Prostate gland (tissue), 2 donors: ENCODE data around the gene TBC1D9B. TPM values are rescaled to one million over a fixed set of nuclear protein-coding genes. Genes with fewer than 3 reads are reported as not detected.

ENCODE experiments used
- DNase-seq: peaks from one replicate; pipeline ENCODE4 v3.0.0-alpha.2; 2019; ENCODE audit warnings: low spot score
- H3K27ac ChIP-seq, 2 donors: fragments of 200-600 bp; sonication (generic); 2 replicates each; pipeline ENCODE4 v1.5.1; 2017 to 2019
- H3K27me3 ChIP-seq: fragments of 200-600 bp; sonication (generic); replicated peaks from 2 replicates; pipeline ENCODE4 v1.5.1; 2019; ENCODE audit not compliant: insufficient read depth
- H3K36me3 ChIP-seq, 2 donors: fragments of 200-600 bp; sonication (generic); 1 replicate in 1 of 2; 2 replicates in 1 of 2; pipeline versions ENCODE4 v1.5.1 to v1.8.1; 2017 to 2019
- H3K4me1 ChIP-seq: fragments of 200-600 bp; sonication (generic); replicated peaks from 2 replicates; pipeline ENCODE4 v1.5.1; 2019
- H3K4me3 ChIP-seq, 2 donors: fragments of 200-600 bp; sonication (generic); 2 replicates each; pipeline ENCODE4 v1.5.1; 2017 to 2019
- H3K9me3 ChIP-seq: fragments of 200-600 bp; sonication (generic); 2 replicates; pipeline ENCODE4 v1.5.1; 2017
- POLR2A ChIP-seq: fragments of 450-650 bp; IDR thresholded peaks from one replicate; pipeline ENCODE4 v1.6.1; 2016; ENCODE audit warnings: antibody characterized with exemption, mild to moderate bottlenecking
- POLR2AphosphoS5 ChIP-seq: sonication (generic); formaldehyde crosslinking; IDR thresholded peaks from one replicate; pipeline ENCODE4 v1.6.1; 2017; ENCODE audit warnings: antibody characterized with exemption
- WGBS: methylation state at CpG from one replicate; pipeline ENCODE4 v1.1.5; 2018; 5-methylcytosine and 5-hydroxymethylcytosine counted together
- intact Hi-C: fragments of 100-400 bp; cut with DNase I; formaldehyde crosslinking; loops from one replicate; pipeline ENCODE4 v1.14.2; 2022
- total RNA-seq, 2 donors: library from RNA; depleted of rRNA; stranded (reverse); fragments of >200 nt; gene quantifications; one replicate each; pipeline ENCODE4 v1.1.0, GENCODE V29; 2016
- TF ChIP-seq, protein P1 (sequence below), 4 experiments: fragments of 200-600 bp in 2 of 4; fragments of 450-650 bp in 2 of 4; sonication (generic) in 2 of 4; IDR thresholded peaks; 1 replicate in 3 of 4; 2 replicates in 1 of 4; pipeline ENCODE4 v1.5.1; 2016 to 2019; ENCODE audit warnings: antibody characterized with exemption in 4 of 4, mild to moderate bottlenecking in 2 of 4, moderate library complexity in 2 of 4

Gene TBC1D9B
- total RNA-seq, 2 donors from 2014 or later = 64.1 to 163 TPM

DNA sequence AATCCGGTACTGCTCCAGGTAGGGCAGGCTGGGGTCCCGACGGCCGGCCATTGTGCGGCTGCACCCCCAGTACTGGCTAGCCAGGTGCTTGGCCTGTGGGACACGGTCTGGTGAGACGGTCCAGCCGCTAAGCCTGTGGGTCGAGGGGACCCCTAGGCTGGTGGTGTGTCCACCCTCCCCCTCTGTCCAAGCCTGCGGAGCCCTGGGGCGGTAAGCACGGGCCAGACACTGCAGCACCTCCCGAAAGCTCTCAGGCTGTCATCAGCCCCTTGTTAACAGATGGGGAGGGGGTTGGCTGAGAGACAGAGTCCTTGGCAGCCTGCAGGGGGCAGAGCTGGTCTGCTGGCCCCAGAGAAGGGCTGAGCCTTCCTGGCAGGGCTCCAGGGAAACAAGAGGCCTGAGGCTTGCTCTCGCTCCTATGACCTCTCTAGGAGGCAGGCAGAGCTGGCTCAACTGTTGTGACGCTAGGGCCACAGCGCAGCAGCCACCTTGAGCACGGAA is 37.2 kb downstream of the TBC1D9B start:
- TF ChIP-seq POLR2AphosphoS5 = no peak
- TF ChIP-seq, protein P1, sequence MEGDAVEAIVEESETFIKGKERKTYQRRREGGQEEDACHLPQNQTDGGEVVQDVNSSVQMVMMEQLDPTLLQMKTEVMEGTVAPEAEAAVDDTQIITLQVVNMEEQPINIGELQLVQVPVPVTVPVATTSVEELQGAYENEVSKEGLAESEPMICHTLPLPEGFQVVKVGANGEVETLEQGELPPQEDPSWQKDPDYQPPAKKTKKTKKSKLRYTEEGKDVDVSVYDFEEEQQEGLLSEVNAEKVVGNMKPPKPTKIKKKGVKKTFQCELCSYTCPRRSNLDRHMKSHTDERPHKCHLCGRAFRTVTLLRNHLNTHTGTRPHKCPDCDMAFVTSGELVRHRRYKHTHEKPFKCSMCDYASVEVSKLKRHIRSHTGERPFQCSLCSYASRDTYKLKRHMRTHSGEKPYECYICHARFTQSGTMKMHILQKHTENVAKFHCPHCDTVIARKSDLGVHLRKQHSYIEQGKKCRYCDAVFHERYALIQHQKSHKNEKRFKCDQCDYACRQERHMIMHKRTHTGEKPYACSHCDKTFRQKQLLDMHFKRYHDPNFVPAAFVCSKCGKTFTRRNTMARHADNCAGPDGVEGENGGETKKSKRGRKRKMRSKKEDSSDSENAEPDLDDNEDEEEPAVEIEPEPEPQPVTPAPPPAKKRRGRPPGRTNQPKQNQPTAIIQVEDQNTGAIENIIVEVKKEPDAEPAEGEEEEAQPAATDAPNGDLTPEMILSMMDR (IDR thresholded peaks at IDR 0.05) = peak in 1 of 4 experiments; percentile 50
- TF ChIP-seq POLR2A = no peak
- H3K4me3 ChIP-seq = no peak overlapping the region
- WGBS = 80% methylated on average over 17 of the region's 17 CpGs
- peaks cover 12 to 17% of the 10 kb centered on the region in 2 donors for H3K36me3 ChIP-seq
- no peaks in the 10 kb centered on the region for H3K9me3 ChIP-seq
- H3K27me3 ChIP-seq = no peaks in the 10 kb centered on the region
- intact Hi-C loops = no loop called here
- no peak for DNase-seq
- no peak overlapping the region for H3K27ac ChIP-seq
- H3K4me1 ChIP-seq = no peaks in the 10 kb centered on the region

DNA sequence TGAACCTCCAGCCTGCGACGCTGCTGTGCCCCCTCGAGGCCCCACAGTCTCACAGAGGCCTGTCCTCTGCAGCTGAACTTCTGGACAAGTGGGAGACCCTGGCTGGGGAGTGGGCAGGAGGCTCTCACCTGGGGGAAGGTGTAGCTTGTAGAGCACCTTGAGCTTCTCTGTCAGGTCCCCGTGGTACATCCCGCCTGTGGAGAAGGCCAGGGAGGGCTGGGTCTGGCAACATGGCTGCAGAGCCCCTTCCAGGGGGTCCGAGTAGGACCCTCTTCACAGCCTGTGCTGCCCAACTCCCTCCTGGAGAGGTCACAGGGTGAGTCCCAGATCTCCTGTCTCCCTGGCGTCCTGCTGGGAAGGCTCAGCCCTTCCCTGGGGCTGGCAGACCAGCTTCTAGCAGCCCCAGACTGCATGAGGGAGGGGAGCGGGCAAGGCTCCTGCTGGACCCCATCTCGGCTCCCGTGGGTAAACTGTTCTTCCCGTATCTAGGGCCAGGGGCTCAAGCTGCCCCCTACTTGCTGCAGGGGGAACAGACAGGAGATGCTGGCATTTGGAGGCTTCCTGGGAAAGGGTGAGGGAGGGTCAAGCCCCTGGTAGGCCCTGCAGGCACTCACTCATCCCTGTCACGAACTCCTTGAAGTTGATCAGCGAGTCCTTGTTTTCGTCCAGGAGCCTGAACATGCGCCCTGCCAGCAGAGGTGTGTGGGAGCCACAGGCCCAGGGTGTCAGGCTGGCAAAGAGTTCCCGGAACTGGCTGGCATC is 37.9 kb downstream of the TBC1D9B start:
- Histone ChIP-seq H3K9me3 (no peaks in the 10 kb centered on the region), H3K36me3 (peaks cover 11 to 13% of the 10 kb centered on the region in 2 donors), H3K4me1 (no peaks in the 10 kb centered on the region), H3K27ac (no peak overlapping the region), H3K27me3 (no peaks in the 10 kb centered on the region), H3K4me3 (no peak overlapping the region)
- intact Hi-C loops = no loop called here
- TF ChIP-seq POLR2AphosphoS5 (no peak), POLR2A (no peak)
- TF ChIP-seq, protein P1 (IDR thresholded peaks at IDR 0.05) = no peak
- WGBS = 85% methylated on average over 14 of the region's 16 CpGs
- no peak for DNase-seq

DNA sequence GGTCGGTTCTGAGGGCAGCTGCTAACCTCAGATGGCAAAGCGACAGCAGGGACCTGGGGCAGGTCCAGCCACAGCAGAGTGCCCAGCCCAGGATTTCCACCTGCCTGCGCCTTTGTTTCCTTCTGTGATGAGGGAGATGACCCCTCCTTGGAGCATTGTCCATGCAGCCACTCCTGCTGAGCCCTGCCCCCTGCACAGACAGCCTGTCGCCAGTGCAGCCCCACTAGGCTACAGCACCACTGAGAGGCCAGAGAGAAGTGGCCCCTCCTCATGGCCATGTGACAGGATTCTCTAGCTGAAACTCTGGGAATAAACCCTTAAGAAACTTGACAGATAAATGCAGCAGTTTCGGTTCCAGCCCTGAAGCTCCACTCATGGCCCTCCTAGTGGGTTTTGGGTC is 38.6 kb downstream of the TBC1D9B start:
- intact Hi-C loops = no loop called here
- no peak for DNase-seq
- Histone ChIP-seq H3K4me1 (no peaks in the 10 kb centered on the region), H3K9me3 (no peaks in the 10 kb centered on the region), H3K36me3 (peaks cover 5 to 8% of the 10 kb centered on the region in 2 donors), H3K27ac (no peak overlapping the region), H3K4me3 (no peak overlapping the region), H3K27me3 (no peaks in the 10 kb centered on the region)
- TF ChIP-seq POLR2AphosphoS5 (no peak), POLR2A (no peak)
- TF ChIP-seq, protein P1 (IDR thresholded peaks at IDR 0.05) = no peak
- 88% methylated on average over 5 of the region's 5 CpGs for WGBS

DNA sequence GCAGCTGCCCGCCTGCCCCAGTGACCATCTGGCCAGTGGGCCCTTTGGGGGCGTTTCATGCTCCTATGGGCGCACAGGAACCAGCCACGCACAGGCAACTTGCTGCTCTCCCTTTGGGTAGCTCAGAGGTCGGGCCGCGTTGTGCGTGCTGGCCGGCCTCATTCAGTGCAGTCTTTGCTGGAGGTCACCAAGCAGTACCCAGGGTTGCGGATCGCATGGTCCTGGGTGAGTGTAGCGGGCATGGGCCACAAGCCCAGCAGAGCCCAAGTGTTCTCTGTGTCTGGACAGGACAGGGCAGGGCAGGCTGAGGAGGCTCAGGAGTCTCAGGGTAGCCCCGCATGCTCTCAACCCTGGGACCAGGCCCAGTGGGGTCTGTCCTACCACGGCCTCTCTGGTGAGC is 39.2 kb downstream of the TBC1D9B start:
- intact Hi-C loops = no loop called here
- WGBS = 99% methylated on average over 14 of the region's 14 CpGs
- H3K4me1 ChIP-seq = no peaks in the 10 kb centered on the region
- TF ChIP-seq POLR2AphosphoS5 (no peak), POLR2A (no peak)
- TF ChIP-seq, protein P1 (IDR thresholded peaks at IDR 0.05) = no peak
- H3K36me3 ChIP-seq = peaks cover 4 to 5% of the 10 kb centered on the region in 2 donors
- H3K4me3 ChIP-seq = no peak overlapping the region
- no peak for DNase-seq
- H3K27ac ChIP-seq = no peak overlapping the region
- H3K9me3 ChIP-seq = no peaks in the 10 kb centered on the region
- no peaks in the 10 kb centered on the region for H3K27me3 ChIP-seq

DNA sequence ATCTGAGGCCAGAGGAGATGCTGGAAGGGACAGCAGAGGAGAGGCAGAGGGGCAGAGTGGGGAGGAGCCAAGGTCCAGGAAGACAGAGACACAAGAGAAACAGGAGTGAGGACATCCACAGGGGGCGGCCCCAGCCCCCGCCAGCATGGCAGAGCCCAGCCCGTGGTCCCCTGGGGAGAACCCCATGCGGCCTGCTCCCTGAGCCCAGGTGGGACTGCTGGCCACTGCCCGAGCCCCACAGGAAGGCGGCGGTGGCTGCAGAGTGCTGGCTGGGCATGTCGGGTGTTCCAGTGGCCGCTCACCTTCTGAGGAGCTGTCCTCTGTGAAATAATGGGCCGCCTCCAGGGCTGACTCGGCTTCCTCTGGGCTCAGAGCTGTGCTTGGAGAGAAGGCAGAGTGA is 40.2 kb downstream of the TBC1D9B start:
- H3K4me3 ChIP-seq = no peak overlapping the region
- no peak for DNase-seq
- no peaks in the 10 kb centered on the region for H3K27me3 ChIP-seq

More for the DNA sequence above, 40.2 kb downstream of the TBC1D9B start:
- no peaks in the 10 kb centered on the region for H3K9me3 ChIP-seq
- intact Hi-C loops = no loop called here
- H3K27ac ChIP-seq = no peak overlapping the region
- peaks cover 5 to 10% of the 10 kb centered on the region in 2 donors for H3K36me3 ChIP-seq
- H3K4me1 ChIP-seq = no peaks in the 10 kb centered on the region
- TF ChIP-seq, protein P1 (IDR thresholded peaks at IDR 0.05) = no peak
- TF ChIP-seq POLR2AphosphoS5 (no peak), POLR2A (no peak)
- 88% methylated on average over 11 of the region's 11 CpGs for WGBS
